ENCODE data around the gene TPM2. TPM values are rescaled to one million over a fixed set of nuclear protein-coding genes. Genes with fewer than 3 reads are reported as not detected.
A peak's percentile ranks its signal among the peaks of the same experiment; 100 is the strongest.

TPM2 gene
- total RNA-seq, 3 donors from 2014 or later (not counting 1 experiment from before 2014, with no cell fraction given): 20.9 to 23.8 (median 22.9) TPM

DNA sequence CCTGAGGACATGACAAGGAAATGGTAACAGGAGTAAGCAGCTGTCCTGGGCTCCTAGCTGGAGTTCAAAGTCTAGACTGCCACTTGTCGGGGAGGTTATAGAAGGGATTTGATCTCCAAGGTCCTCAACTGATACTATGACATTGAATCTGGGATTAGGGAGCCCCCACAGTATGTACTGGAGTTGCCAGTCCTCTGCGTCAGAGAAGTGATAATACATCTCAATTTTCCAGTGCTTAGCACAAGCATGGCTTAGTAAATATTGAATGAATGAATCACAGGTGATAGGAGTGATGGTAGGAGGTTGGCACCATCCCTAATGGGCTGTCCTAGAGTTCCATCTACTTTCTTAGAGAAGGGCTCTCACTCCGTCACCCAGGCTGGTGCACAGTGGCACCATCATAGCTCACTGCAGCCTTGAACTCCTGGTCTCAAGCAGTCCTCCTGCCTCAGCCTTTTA lies 6.2 kb upstream of the TPM2 start:
- intact Hi-C loops (cut with micrococcal nuclease): loop anchor here (1.0 to 2.0 kb wide), 2 partner anchors 38 to 91 kb away; partner anchors contain the start of genes CCDC107, RMRP and TESK1
- H3K4me1 Mint-ChIP-seq: peaks cover 10 to 25% of the 10 kb centered on the region in 2 donors
- H3K9me3 Mint-ChIP-seq: no peaks in the 10 kb centered on the region
- Histone ChIP-seq H3K27ac (ENCODE audit: low read length) (no peak overlapping the region), H3K36me3 (ENCODE audit: control insufficient read depth, insufficient read depth, low read length) (peaks cover 53% of the 10 kb centered on the region), H3K9me3 (ENCODE audit: control insufficient read depth, insufficient read depth, low read length) (no peaks in the 10 kb centered on the region), H3K4me1 (ENCODE audit: control insufficient read depth, insufficient read depth, low read length) (peaks cover 15% of the 10 kb centered on the region), H3K27me3 (ENCODE audit: control insufficient read depth, insufficient read depth, low read length) (no peaks in the 10 kb centered on the region), H3K4me3 (ENCODE audit: low read length) (no peak overlapping the region)
- 97% methylated on average over 3 of the region's 3 CpGs for WGBS (ENCODE audit: insufficient coverage)
- H3K27me3 Mint-ChIP-seq (ENCODE audit: low read depth in 2 of 2): no peaks in the 10 kb centered on the region
- no peak overlapping the region for H3K4me3 Mint-ChIP-seq
- TF ChIP-seq, protein P1, sequence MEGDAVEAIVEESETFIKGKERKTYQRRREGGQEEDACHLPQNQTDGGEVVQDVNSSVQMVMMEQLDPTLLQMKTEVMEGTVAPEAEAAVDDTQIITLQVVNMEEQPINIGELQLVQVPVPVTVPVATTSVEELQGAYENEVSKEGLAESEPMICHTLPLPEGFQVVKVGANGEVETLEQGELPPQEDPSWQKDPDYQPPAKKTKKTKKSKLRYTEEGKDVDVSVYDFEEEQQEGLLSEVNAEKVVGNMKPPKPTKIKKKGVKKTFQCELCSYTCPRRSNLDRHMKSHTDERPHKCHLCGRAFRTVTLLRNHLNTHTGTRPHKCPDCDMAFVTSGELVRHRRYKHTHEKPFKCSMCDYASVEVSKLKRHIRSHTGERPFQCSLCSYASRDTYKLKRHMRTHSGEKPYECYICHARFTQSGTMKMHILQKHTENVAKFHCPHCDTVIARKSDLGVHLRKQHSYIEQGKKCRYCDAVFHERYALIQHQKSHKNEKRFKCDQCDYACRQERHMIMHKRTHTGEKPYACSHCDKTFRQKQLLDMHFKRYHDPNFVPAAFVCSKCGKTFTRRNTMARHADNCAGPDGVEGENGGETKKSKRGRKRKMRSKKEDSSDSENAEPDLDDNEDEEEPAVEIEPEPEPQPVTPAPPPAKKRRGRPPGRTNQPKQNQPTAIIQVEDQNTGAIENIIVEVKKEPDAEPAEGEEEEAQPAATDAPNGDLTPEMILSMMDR (IDR thresholded peaks at IDR 0.05): no peak
- DNase-seq (no peak), ATAC-seq (no peak)
- peak overlapping the region; percentile 23 to 67 for H3K27ac Mint-ChIP-seq
- H3K36me3 Mint-ChIP-seq: no peaks in the 10 kb centered on the region

DNA sequence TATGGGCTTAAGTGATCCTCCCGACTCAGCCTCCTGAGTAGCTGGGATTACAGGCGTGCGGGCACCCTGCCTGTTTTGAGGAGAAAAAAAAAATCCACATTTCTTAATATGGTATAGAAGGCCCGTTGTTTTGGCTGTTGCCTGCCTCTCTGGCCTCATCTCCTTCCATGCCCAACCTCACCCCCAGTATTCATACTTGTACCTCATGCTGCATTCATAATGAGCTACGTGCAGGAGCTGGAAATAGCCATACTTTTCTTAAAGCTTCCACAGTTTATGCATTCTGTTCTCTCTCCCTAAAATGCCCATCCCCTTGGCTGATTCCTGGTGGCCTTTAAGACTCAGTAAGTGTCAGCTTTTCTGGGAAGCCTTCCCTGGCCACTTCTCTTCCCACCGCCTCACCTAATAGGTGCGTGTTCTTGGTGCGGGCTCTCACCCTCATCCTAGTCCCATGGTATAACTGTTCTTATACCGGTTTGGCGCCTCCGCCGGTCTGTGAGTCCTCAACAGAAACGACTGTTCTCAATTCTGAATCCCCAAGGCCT lies 2.1 kb upstream of the TPM2 start:
- Mint-ChIP-seq H3K4me1 (peaks cover 6 to 31% of the 10 kb centered on the region in 2 donors), H3K27me3 (ENCODE audit: low read depth in 2 of 2) (no peaks in the 10 kb centered on the region), H3K9me3 (no peaks in the 10 kb centered on the region), H3K4me3 (peak overlapping the region; percentile 90), H3K36me3 (no peaks in the 10 kb centered on the region), H3K27ac (peak overlapping the region; percentile 78 to 84)
- TF ChIP-seq, protein P1 (IDR thresholded peaks at IDR 0.05): no peak
- Histone ChIP-seq H3K27ac (ENCODE audit: low read length) (no peak overlapping the region), H3K4me3 (ENCODE audit: low read length) (no peak overlapping the region), H3K4me1 (ENCODE audit: control insufficient read depth, insufficient read depth, low read length) (peaks cover 24% of the 10 kb centered on the region), H3K27me3 (ENCODE audit: control insufficient read depth, insufficient read depth, low read length) (no peaks in the 10 kb centered on the region), H3K9me3 (ENCODE audit: control insufficient read depth, insufficient read depth, low read length) (no peaks in the 10 kb centered on the region), H3K36me3 (ENCODE audit: control insufficient read depth, insufficient read depth, low read length) (peaks cover 12% of the 10 kb centered on the region)
- ATAC-seq (no peak), DNase-seq (no peak)
- intact Hi-C loops (cut with micrococcal nuclease): no loop called here
- 94% methylated on average over 11 of the region's 13 CpGs for WGBS (ENCODE audit: insufficient coverage)

DNA sequence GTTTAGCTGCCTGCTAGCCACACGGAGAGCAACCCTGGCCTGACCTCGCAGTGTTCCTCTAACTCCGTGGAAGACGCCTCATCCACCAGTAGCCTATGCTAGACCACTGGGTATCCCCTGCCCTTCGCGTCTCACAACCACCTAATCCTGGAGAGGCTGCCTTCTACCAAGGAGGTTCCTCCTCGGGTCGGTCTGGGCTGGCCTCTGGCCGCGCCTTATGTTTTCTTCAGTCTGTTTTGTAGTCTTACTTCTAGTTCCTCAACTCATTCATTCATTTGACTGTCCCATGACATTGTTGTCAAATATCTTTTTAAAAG lies 1.6 kb upstream of the TPM2 start:
- peak in 1 of 3 donors; percentile 35 for ATAC-seq

More for the DNA sequence above, 1.6 kb upstream of the TPM2 start:
- no peaks in the 10 kb centered on the region for H3K27me3 Mint-ChIP-seq (ENCODE audit: low read depth in 2 of 2)
- H3K36me3 Mint-ChIP-seq: no peaks in the 10 kb centered on the region
- H3K27ac ChIP-seq (ENCODE audit: low read length): peak overlapping the region; percentile 47
- H3K27ac Mint-ChIP-seq: peak overlapping the region; percentile 78 to 84
- H3K4me1 Mint-ChIP-seq: peaks cover under 1 to 26% of the 10 kb centered on the region in 2 donors
- peaks cover 7% of the 10 kb centered on the region for H3K36me3 ChIP-seq (ENCODE audit: control insufficient read depth, insufficient read depth, low read length)
- no peak for DNase-seq
- H3K4me3 Mint-ChIP-seq: peak overlapping the region; percentile 90
- peaks cover 18% of the 10 kb centered on the region for H3K4me1 ChIP-seq (ENCODE audit: control insufficient read depth, insufficient read depth, low read length)
- no peaks in the 10 kb centered on the region for H3K9me3 Mint-ChIP-seq
- no peaks in the 10 kb centered on the region for H3K27me3 ChIP-seq (ENCODE audit: control insufficient read depth, insufficient read depth, low read length)
- intact Hi-C loops (cut with micrococcal nuclease): no loop called here
- no peaks in the 10 kb centered on the region for H3K9me3 ChIP-seq (ENCODE audit: control insufficient read depth, insufficient read depth, low read length)
- H3K4me3 ChIP-seq (ENCODE audit: low read length): peak overlapping the region; percentile 78
- TF ChIP-seq, protein P1 (IDR thresholded peaks at IDR 0.05): no peak
- WGBS (ENCODE audit: insufficient coverage): 27% methylated on average over 10 of the region's 10 CpGs

All from natural killer cell (primary cell).